ACHN (cell line): ENCODE measurements around the gene EXD3.
A peak's percentile ranks its signal among the peaks of the same experiment; 100 is the strongest.
"Not testable (repeated sequence)": the region's sequence is repeated elsewhere in the genome, so short reads cannot be mapped to it uniquely, and the experiment has no call there.

Experiments used
- DNase-seq: peaks from one replicate; pipeline ENCODE4 v3.0.0-alpha.2; 2015
- in situ Hi-C: cut with HindIII; loops from 2 replicates; pipeline ENCODE4 v1.10.0; 2017; ENCODE audit warnings: low sequenced_read_pairs, low pct_ligation_motif_present, low pct_unique_long_range_greater_than_20kb

EXD3 gene

GRCh38 chr9:137422604-137423513, at the start of gene EXD3, which contains the start of gene NOXA1:
Gene EXD3, minus strand, starts transcription at chr9:137423162. Its CDS starts 27,805 bp downstream, at chr9:137395357.
Gene NOXA1, plus strand, starts transcription at chr9:137423393. Its CDS starts 137 bp downstream, at chr9:137423530.
- peak; percentile 91 for DNase-seq
- in situ Hi-C loops, result no loop called here

GRCh38 chr9:137470785-137471184, 47.8 kb upstream of the EXD3 start:
- DNase-seq, result no peak
- in situ Hi-C loops, result no loop called here

- in situ Hi-C loops, result no loop called here
- DNase-seq, result no peak
Measured at GRCh38 chr9:137467896-137468295, 44.9 kb upstream of the EXD3 start.

GRCh38 chr9:137467161-137467581, 44.2 kb upstream of the EXD3 start:
- DNase-seq, result no peak

GRCh38 chr9:137466389-137467085, 43.6 kb upstream of the EXD3 start:
- in situ Hi-C loops, result not testable (repeated sequence)

More at GRCh38 chr9:137467161-137467581, 44.2 kb upstream of the EXD3 start:
- in situ Hi-C loops, result no loop called here

GRCh38 chr9:137465720-137466388, 42.9 kb upstream of the EXD3 start:
- in situ Hi-C loops, result no loop called here

More at GRCh38 chr9:137466389-137467085, 43.6 kb upstream of the EXD3 start:
- DNase-seq, result not testable (repeated sequence)

GRCh38 chr9:137465000-137465719, 42.2 kb upstream of the EXD3 start:
- no peak for DNase-seq
- in situ Hi-C loops, result no loop called here

More at GRCh38 chr9:137465720-137466388, 42.9 kb upstream of the EXD3 start:
- DNase-seq, result no peak

- DNase-seq, result no peak
- in situ Hi-C loops, result no loop called here
Measured at GRCh38 chr9:137464291-137464999, 41.5 kb upstream of the EXD3 start.

- no peak for DNase-seq
- in situ Hi-C loops, result no loop called here
Measured at GRCh38 chr9:137463931-137464290, 40.9 kb upstream of the EXD3 start.

- no peak for DNase-seq
- in situ Hi-C loops, result no loop called here
Measured at GRCh38 chr9:137462986-137463930, 40.3 kb upstream of the EXD3 start.

GRCh38 chr9:137462396-137462985, 39.5 kb upstream of the EXD3 start:
- DNase-seq, result no peak
- in situ Hi-C loops, result no loop called here

- DNase-seq, result no peak
- in situ Hi-C loops, result no loop called here
Measured at GRCh38 chr9:137461663-137462395, 38.9 kb upstream of the EXD3 start.

- in situ Hi-C loops, result no loop called here
- no peak for DNase-seq
Measured at GRCh38 chr9:137461316-137461662, 38.3 kb upstream of the EXD3 start.

- in situ Hi-C loops, result no loop called here
- no peak for DNase-seq
Measured at GRCh38 chr9:137460363-137461315, 37.7 kb upstream of the EXD3 start.
